HG03196 (cell line): ENCODE results near the gene CHN2.

ENCODE experiments used
- ATAC-seq: cut with Tn5 transposase; IDR thresholded peaks from one replicate; pipeline ENCODE4 v1.9.1; 2021; ENCODE audit not compliant: unreplicated experiment

Gene CHN2

DNA sequence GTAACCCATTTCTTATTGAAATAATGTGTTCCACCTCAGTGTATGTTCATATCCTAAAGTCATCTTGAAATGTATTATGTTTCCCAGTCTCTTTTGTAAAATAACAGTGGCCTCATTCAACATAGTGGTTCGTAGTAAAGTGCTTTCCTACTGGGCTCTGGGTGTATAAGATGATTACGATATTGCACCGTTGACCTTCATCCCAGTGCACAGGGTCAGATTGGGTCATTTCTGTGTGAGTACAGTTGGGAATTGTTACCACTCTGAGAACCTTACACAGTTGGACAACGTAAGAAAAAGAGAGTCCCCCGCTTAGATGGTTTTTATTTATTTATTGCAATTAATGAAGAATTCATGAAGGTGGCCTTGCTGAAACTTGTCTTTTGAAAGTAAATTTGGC is 135.6 kb downstream of the CHN2 start:
- ATAC-seq, result no peak

DNA sequence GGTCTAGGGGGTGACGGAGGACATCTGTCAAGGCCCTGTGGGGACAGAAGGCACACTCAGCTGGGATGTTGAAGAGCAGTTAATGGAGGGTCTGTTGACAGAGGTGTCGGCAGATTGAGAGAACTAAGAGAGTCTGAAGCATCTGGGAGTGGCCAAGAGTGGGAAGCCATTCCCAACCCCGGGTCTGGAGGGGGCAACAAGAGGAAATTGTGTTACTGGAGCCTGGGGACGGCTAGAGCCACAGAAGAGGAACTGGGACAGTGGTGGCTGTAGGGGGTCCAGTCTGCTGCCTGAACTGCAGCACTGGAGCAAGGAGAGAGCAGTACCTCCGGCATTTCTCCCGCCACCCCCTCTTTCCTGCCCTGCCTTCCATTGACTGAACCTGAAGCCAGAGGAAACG is 136.6 kb downstream of the CHN2 start:
- no peak for ATAC-seq

DNA sequence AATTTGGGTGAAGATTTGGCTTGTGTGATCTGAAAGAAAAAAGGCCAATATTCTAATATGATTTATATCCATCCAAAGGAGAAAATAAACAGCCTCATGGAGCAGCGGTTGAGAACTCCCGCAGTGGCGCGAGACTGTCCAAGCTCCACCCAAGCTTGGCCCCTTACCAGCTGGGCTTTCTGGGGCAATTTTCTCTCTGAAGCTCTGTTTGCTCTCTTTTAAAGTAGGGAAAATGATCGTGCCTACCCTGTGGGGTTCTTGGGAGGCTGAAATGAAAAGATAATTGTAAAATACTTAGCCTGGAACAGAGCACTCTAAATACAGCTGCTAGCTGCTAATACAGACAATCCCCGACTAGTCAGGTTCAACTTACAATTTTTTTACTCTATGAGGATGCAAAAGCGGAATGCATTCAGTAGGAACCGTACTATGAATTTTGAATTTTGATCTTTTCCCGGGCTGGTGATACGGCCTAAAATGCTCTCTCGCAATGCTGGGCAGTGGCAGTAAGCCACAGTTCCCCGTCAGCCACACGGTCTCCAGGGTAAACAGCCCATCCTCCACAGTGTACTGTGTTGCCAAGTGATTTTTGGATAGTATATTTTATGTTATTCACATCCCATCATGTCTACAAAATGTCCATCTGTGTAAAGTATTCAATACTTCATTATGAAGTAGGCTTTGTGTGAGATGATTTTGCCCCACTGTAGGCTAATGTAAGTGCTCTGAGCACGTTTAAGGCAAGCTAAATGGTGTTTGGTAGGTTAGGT is 137.7 kb downstream of the CHN2 start:
- no peak for ATAC-seq

DNA sequence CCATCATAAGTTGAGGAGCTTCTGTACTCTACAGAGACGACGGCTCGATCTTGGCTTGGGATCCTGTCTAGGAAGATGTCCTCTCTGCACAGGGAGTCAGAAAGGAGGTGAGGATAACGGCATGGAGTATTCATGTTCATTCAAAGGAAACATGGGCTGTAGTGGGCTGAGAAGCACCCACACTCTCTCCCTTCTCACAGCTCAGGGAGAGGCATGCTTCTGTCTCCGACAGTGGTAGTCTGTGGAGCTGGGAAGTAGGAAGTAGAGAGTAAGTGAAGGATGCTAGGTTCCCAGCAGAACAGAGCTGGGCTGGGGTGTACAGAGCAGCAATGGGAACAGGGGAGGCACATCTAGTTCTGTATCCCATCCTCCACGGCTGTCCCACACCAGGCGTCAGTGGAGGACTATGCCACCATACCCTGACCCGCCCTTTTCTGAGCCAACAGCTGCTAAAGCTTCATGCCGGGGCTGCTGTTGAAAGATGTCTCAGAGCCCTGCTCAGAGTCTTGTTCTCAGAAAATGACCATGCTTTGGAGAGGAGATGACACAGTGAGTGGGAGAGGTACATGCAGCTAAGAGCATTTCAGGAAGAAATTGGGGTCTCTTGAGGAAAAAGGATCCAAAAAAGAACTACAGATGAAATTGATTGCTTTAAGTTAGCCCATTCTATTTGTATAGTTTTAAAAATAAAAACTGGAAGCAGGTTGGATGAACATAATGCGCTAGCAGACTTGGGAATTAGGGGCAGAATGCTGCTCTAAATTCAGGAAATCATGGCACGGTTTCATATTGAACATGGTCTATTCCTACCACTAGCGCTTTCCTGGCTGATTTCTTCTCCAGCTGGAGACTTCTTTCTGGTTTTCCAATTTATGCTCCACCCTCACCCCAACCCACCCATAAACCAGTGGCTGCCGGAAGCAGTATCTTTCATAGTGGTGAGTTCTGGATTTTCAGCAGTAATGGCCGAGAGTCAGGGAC is 138.6 kb downstream of the CHN2 start:
- ATAC-seq, result no peak

DNA sequence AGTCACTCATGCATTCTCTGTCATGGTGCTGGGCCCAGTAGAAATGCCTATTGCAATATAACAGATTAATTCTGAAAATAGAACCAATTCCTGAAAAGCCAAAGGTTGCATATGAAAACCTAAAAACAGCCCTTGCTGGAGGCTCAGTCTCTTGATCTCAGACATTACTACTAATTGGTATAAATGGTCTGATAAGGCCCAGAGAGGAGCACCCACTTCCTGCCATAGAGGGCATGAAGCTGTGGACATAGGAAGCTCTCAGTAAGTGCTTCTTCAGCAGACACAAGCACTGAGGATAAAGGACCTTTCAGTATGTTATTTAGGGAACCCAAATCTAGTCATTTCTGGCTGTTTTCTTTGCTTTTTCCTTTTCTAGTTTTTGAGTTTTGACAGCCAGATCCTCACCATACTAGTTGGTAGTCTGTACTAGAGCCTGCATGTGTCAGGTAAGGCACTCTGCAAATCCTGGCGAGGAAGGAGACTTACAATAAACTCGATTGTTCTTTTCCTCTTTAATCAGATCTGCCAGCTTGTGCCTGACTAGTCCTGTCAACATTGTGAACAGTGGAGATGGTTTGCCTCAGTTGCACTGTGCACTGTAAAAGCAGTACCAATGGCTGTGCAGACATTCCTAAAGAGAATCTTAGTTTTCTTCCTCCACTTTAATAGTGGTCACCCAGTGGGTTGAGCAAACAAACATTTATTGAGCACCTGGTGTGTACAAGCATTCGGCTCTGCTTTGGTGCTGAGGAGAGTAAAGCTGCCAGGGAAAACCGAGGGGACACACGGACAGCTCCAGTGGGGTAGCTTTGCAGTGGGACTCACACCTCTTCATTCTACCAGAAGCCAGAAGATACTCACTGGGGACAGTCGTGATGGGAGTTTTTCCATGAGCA is 140.9 kb downstream of the CHN2 start:
- ATAC-seq, result no peak

DNA sequence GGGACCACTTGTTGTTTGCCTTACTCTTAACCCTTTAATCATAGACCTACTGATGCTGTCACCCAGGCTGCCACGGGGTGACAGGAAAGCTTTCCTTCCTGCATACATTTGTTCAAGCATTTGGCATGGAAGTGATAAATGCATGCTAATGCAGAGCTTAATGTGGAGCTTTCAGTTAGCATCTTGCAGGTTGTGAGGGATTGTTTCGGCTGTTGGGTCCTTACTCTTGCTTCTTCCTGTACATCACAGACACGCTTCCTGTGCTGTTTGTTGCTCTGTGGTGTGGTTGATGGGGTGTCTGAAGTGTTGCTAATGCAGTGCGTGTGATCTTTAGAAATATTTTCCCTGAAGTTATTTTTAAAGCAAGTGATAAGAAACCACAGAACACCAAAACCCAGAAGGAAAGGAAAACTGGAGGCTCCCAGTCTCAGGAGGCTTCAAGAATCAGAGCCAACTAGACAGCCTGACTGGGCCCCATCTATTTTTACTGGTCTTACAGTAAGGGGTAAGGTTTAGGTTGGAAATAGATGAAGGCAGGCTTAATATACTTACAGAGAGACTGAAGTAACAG is 143.1 kb downstream of the CHN2 start:
- ATAC-seq, result no peak

DNA sequence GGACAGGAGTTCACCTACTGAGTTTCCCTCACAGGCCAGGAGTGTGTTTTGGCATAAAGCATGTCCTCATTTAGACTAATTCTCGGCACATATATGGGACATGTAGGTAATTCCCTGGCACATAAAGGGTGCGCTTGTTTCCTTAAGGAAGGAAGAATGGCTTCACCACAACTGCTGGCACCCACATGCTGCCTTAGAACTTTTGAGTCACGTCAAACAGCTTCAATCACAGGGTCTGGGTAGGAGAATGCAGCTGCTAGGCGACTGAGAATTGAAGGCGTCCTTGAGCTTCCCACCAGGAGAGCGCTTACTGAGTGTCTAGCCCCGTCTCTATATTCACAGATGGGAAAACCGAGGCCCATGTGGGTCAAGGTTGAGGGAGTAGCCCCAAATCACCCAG is 146.1 kb downstream of the CHN2 start:
- ATAC-seq, result no peak

DNA sequence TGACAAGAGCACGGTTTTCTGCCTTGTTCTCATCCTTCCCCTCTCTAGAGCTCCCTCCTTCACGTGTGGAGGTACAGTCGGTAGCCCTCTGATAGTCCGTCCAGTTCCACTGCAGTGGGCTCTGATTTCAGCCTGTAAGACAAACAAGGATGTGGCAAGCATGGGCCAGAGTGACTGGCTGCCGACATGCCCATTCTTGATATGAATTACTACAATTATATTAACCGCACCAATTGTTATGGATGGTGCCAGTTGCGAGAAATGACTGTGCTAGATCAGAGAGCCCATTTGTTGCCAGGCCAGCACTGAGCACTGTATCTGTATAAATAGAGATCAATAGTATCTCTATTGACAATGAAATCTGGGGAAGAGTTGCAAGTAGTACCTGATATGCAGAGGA is 146.6 kb downstream of the CHN2 start:
- ATAC-seq, result no peak

DNA sequence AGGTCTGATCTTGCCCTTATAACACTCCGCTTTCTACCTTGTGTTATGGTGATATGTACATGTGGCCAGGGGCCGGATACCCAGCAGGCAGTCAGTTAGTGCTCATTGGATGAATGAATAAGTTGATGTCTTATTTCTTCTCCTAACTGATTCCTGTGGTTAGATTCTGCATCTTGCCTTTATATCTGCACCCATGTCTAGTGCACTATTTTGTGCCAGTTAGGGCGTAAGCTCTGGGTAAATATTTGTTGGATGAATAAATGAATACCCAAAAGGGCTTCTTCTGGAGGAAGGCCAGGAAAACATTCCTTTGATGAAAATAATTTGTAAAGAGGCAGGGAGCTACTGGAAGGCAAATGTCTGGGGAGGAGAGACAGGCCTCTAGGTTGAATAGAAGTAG is 148.2 kb downstream of the CHN2 start:
- no peak for ATAC-seq

DNA sequence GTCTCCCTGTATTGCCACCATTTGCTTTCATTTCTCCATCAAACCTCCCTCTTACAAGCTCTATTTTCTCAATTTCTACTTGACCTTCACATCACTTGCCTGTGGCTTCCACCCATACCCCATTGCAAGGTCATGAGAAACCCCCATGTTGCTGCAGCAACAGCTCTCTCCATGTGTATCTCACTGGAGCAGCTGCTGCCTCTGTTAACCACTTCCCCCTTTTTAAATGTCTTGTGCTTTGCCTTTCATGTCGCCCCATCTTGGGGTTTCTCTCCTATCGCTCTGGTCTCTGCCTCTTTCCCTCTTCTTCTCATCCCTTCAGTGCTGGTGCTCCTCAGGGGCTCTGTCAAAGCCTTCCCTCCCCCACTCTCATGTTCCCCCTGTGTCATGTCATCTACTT is 148.8 kb downstream of the CHN2 start:
- no peak for ATAC-seq

DNA sequence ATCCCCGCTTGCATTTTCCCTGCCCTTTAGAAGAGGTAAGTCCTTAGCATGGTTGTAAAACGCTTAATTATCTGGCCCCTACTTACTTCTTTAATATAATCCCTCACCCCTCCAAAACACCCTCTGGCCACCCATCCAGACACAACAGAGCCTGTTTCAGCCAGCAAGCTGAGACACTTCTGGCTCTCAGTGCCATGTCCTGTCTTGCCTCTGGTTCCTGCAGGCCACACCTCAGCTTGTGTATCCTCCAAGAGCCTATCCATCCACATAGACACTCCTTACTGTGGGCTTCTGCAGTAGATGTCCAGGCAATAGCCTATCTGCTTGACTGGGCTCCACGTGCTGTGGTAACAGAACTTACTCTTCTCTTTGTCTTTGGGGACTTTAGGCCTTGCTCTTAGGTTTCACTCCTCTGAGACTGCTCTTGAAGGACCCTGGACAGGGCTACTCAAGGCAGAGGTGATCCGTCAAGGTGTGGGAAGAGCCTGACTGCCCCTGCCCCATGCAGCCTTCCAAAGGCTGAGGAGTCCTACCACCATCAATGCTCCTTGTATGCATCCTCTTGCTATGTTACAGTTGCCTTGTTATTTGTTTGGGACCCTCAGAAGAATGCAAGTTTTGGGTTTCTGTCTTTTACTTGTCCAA is 149.9 kb downstream of the CHN2 start:
- ATAC-seq, result no peak

DNA sequence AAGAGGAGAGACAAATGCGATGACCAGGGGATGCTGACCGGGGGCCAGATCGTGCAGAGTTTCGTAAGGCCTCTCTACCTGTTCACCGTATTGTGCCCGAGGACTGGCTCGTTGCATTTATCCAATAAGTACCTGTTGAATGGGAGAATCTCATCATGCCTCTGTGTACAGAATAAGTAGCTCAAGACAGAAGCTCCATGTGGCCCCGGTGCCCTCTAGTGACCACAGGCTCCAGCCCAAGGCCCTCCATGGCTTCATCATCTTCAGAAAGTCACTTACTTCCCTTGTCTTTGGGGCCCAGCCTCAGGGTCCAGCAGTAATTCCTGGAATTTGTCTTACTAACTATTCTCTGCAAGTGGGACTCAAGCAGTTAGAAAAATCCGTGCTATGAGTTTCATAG is 151.0 kb downstream of the CHN2 start:
- ATAC-seq, result no peak

DNA sequence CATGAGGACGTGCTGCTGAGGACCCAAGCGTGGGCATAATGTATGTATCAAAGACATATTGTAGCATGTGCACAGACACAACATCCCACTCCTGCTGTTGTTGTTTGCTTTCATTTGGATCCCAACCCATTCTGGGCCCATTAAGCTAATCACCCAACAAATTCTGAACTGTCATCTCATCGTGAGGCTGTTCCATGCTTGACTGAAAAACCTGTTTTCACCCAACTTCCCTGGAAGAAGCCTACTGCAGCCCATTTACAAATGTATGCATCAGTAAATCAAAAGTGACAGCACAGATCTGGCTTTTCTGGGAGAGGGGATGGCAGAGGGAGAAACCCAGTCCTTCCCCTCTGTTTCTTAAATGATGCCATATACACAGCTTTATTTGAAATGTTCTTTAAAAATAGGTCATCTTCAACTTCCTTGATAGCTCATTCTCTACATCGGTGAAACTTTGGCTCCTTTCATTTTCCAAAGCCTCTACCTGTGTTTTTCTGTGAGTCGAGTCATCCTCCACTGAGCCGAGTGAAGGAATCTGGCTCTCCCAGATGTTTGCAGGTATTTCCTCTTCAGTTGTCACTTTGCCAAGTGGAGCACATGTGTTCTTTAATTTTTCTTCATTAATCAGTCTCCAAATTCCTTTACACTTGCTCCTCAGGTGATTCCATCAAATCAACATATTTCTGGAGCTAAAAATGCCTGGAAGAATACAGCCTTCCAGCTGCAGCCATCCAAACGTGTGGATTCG is 151.8 kb downstream of the CHN2 start:
- no peak for ATAC-seq

DNA sequence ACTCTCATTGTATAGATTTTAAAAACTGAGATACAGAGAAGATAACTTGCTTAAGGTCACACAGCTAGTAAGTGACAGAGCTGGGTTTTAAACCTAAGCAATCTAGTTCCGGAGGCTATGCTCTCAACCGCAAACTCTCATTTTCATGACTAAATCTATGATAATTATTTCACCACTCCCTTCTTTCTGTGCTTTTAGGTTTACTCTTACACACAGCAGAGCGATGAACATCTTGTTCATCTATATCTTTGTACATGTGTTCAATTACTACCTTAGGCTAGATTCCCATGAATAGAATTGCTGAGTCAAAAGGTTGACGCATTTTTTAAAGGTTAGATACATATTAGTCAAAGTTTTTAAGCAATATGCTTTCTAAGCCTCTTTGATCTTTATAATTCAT is 154.8 kb downstream of the CHN2 start:
- ATAC-seq, result no peak

DNA sequence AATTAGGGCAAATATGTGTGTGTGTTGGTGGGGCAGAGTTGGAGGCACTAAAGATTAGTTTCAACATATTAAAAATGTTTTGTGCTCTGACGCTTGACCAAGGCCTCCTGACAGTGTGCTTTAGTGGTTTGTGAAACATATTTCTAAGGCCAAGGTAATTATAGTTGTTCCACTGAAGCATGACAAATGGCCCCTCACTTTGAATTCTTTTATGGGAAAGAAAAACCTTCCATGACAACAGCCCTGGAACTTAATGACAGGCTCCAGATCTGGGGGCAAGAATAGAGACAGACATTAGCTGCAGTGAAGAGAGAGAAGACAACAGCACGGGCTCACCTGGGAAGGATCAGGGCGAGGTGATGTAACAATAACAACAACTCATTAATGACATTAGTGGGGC is 155.8 kb downstream of the CHN2 start:
- no peak for ATAC-seq

DNA sequence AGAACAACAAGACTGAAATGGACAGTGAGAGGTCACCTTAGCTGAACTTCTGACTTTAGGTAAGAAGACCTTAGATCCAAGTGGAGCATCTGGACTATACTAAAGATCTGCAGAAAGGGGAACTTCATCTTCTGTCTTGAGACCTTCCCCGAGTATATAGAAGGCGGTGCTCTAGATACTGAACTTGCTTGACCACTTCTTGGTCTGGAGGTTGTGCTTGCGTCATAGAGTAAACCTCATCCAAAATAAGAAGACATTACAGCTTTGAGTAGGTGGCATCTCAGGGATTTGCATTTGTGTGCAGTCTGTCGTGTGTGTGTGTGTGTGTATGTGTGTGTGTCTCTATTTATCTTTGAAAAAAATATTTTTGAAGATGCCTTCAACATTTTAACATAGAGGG is 157.5 kb downstream of the CHN2 start:
- no peak for ATAC-seq

DNA sequence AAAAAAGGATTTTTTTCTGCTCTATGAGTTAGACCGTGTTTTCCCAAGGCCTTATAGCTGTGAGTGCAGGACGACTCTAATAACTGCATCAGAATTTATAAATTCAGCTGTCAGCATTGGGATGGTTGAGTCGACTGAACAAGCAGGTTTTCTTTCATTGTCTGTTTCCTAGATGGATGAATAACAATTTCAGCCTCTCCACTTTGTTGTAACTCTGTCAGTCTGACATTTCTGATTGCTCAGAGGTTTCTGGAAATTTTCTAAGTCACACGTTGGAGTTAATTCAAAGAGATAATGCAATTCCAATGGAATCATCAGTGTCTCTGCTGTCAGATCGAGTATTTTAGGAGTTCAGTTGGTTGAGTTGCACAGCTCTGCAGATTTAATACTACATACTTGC is 159.2 kb downstream of the CHN2 start:
- no peak for ATAC-seq

DNA sequence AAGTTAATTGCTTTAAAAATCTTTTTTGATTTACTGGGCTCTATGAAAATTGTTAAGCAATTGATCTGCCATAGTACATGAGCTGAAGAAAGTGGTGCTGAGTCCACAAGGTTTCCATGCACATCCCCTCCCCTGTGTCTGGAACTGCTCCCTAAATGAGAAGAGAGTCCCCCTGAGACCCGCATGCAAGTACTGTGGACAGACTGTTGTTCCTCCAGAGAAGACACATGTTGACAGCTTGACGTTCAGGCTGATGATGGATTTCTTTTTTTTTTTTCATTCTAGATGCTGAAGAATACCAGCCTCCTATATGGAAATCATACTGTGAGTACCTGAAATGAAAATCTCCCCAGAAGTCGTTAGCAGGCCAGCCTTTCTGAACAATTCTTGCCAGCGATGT is 159.8 kb downstream of the CHN2 start:
- no peak for ATAC-seq

DNA sequence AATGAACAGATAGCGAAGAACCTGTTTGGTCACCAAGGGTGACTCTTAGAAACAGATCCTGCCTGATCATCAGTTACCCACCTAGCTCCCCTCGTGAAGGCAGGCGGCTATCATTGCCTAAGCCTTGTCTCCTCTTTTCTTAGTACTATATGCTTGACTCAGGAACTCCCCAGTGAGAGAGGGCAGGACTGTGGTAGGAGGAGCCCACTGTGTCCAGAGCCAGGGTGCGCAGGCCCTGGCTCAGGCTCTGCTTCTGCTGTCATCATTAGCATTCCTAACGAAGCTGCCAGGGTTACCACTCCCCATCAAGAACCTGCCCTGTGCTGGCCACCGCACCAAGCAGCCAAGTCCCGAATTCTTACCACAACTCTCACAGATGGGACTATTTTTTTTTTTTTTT is 160.8 kb downstream of the CHN2 start:
- no peak for ATAC-seq

DNA sequence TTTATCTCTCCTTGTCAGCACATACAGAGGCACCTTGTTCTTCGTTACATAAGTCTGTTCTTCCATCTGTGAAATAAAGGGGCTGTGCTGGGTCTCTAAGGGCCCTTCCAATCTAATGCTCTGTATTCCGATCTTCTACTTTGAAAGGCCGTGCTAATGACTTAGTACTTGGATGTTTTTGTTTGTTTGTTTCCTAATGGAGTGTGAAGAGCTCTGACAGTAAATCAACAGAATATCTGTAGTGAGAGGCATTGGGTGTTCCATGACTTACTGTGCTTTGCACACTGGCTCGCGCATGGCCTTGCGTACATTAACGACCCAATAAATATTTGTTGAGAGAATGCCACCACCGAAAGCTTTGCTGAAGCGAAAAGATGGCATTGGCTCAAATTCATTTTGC is 162.1 kb downstream of the CHN2 start:
- no peak for ATAC-seq
